Chondrocyte (in vitro differentiated cells): ENCODE measurements around the gene UBAP2L. TPM values are rescaled to one million over a fixed set of nuclear protein-coding genes. Genes with fewer than 3 reads are reported as not detected.

Experiments
- DNase-seq: peaks from one replicate; pipeline ENCODE4 v3.0.0; 2021; ENCODE audit warnings: mixed read lengths, low spot score
- H3K27ac Mint-ChIP-seq: one replicate; pipeline ENCODE4 v1.8.0; 2021; ENCODE audit warnings: mild to moderate bottlenecking, moderate library complexity, mixed read lengths; ENCODE audit not compliant: unreplicated experiment
- H3K27me3 Mint-ChIP-seq: 2 replicates; pipeline ENCODE4 v1.8.0; 2021; ENCODE audit warnings: low read depth, mixed read lengths
- H3K36me3 Mint-ChIP-seq: 2 replicates; pipeline ENCODE4 v1.8.0; 2021; ENCODE audit warnings: low read depth, mixed read lengths
- H3K4me1 Mint-ChIP-seq: 2 replicates; pipeline ENCODE4 v1.8.0; 2021; ENCODE audit warnings: low read depth, mild to moderate bottlenecking, mixed read lengths
- H3K4me3 Mint-ChIP-seq: one replicate; pipeline ENCODE4 v1.8.0; 2021; ENCODE audit warnings: mild to moderate bottlenecking, moderate library complexity, mixed read lengths; ENCODE audit not compliant: unreplicated experiment
- H3K9me3 Mint-ChIP-seq: 2 replicates; pipeline ENCODE4 v1.8.0; 2021; ENCODE audit warnings: low read depth, mixed read lengths
- total RNA-seq: library from RNA; stranded (reverse); gene quantifications from 3 replicates; pipeline ENCODE4 v1.2.1, GENCODE V29; 2021
- TF ChIP-seq, protein P1 (sequence below): fragments of 200-600 bp; sonication (generic); IDR thresholded peaks from 2 replicates; pipeline ENCODE4 v1.5.0; 2021; ENCODE audit warnings: antibody characterized with exemption, mild to moderate bottlenecking, moderate library complexity

The UBAP2L gene
- total RNA-seq, 1 donor from 2014 or later = 186 TPM

DNA sequence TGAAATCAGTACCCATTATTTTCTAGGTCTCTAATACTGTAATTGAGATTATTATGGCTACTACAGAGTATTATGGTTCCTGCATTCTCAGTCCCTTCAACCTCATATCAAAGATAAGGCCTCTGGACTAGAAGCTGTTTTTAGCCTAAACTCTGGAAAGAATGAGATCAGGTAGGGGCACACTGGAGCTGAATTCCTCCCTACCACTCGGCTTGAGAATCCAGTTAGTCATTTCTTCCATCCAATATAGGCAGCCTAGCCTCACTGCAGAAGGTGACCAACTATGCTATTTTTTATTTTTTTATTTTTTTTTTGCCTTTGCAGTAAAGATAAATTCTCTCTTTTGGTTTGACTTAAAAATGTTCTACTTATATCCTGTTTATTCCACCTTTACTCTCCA, 43.7 kb downstream of the UBAP2L start:
- Mint-ChIP-seq H3K4me1 (no peaks in the 10 kb centered on the region), H3K27ac (peak overlapping the region; percentile 53), H3K36me3 (peaks cover 46% of the 10 kb centered on the region), H3K27me3 (no peaks in the 10 kb centered on the region), H3K9me3 (no peaks in the 10 kb centered on the region), H3K4me3 (no peak overlapping the region)
- no peak for DNase-seq
- TF ChIP-seq, protein P1, sequence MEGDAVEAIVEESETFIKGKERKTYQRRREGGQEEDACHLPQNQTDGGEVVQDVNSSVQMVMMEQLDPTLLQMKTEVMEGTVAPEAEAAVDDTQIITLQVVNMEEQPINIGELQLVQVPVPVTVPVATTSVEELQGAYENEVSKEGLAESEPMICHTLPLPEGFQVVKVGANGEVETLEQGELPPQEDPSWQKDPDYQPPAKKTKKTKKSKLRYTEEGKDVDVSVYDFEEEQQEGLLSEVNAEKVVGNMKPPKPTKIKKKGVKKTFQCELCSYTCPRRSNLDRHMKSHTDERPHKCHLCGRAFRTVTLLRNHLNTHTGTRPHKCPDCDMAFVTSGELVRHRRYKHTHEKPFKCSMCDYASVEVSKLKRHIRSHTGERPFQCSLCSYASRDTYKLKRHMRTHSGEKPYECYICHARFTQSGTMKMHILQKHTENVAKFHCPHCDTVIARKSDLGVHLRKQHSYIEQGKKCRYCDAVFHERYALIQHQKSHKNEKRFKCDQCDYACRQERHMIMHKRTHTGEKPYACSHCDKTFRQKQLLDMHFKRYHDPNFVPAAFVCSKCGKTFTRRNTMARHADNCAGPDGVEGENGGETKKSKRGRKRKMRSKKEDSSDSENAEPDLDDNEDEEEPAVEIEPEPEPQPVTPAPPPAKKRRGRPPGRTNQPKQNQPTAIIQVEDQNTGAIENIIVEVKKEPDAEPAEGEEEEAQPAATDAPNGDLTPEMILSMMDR = no peak

DNA sequence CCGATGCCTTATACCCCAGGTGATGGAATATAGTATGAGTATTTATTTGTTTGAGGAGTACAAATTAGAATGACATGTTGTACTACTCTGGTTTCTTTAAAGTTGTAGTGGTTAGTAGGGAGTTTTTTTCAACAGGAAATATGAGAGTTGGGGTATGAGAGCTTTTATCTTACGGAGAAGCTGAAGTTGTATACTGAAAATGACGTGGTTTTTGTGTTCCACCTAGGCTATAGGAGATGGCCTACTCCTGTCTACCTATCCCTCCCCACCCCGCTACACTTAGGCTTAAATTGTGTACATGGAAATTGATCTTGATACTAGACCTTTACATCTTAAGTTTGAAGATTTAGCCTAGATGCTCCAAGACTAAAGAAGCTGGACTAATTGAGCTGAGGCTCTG, 44.8 kb downstream of the UBAP2L start:
- H3K9me3 Mint-ChIP-seq = no peaks in the 10 kb centered on the region
- no peaks in the 10 kb centered on the region for H3K4me1 Mint-ChIP-seq
- TF ChIP-seq, protein P1 = no peak
- peaks cover 43% of the 10 kb centered on the region for H3K36me3 Mint-ChIP-seq
- peak overlapping the region; percentile 32 for H3K27ac Mint-ChIP-seq
- H3K4me3 Mint-ChIP-seq = no peak overlapping the region
- no peaks in the 10 kb centered on the region for H3K27me3 Mint-ChIP-seq
- no peak for DNase-seq

DNA sequence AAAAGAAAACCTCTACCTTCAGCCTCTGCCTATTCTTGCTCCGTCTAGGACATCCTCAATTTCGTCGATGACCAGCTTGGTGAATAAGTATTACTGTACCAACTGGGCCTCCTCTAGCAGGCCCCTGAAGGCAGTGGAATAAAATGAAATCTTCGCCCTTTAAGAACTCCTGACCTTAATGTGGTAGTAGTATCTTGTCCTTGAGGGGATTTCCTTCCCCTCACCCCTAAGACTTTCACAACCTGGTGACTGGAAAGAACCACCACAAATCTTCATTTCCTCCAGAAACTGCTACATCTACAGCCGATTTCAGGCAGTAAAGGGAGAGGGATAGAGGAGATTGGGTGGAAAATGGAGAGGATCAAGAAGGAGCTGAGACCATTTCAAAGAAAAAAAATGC, 50.1 kb downstream of the UBAP2L start:
- no peak for DNase-seq
- Mint-ChIP-seq H3K9me3 (no peaks in the 10 kb centered on the region), H3K27me3 (no peaks in the 10 kb centered on the region), H3K4me3 (no peak overlapping the region), H3K27ac (peak overlapping the region; percentile 62), H3K4me1 (peaks cover 35% of the 10 kb centered on the region), H3K36me3 (peaks cover 26% of the 10 kb centered on the region)
- TF ChIP-seq, protein P1 = no peak

DNA sequence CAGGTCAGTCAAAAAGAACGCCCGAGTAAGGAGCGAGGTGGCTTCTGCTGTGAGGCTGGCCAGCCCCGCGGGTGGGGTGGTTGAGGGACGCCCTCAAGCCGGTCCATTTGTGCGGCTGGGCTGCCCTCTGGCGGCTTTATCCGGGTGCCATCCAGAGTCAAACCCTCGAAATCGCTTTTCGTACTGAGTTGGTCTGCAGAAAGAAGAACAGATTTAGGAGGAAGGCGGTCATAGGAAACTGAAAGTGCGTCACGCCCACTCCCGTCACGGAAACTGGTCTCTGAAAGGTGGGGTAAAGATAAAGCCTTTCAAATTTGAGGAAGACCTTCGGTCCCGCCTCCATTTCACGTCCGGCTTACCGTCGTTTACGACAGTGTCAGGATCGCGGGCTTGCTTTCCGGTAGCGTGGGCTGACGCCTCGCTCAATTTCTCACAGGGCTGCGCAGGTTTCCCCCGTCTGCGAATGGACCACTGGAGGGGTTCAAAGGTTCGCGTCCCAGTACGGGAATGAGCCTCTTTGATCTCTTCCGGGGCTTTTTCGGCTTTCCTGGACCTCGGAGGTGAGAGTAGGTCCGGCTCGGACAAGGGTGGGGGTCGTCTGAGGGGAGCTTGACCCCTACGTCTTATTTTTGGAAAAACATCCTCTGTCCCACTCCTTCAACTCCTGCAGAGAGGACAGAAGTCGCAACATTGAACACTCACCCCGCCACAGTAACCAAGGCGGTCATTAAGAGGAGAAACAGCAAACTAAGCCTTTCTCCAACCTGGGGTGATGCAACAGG, 51.7 kb downstream of the UBAP2L start, which contains the start of gene HAX1:
Gene HAX1 (plus strand): TSS at position 413 of the 782 bp plus-strand sequence. CDS start 95 bp downstream, at position 508.
- Mint-ChIP-seq H3K36me3 (peaks cover 29% of the 10 kb centered on the region), H3K4me3 (peak within 1 kb of the TSS; percentile 98), H3K27me3 (no peaks in the 10 kb centered on the region), H3K9me3 (no peaks in the 10 kb centered on the region), H3K4me1 (peaks cover 35% of the 10 kb centered on the region), H3K27ac (peak within 1 kb of the TSS; percentile 97)
- DNase-seq = peak; percentile 93
- TF ChIP-seq, protein P1 = peak; percentile 94

DNA sequence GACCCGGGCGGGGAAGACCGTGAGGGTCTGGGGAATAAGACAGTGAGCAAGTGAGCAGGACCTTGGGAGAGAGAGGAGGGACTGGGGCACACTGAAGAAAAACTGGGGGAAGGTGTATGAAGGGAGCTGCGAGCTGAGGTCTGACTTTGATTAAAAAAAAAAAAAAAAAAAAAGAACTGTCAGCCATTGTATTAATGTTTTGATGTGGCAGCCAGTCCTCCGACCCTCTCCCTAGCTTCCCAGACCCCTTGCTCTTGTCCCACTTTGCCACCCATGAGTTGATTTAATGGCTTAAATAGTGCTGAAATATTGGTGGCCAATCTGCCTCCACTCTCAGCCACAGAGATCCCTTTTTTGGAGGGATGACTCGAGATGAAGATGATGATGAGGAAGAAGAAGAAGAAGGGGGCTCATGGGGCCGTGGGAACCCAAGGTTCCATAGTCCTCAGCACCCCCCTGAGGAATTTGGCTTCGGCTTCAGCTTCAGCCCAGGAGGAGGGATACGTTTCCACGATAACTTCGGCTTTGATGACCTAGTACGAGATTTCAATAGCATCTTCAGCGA, 52.3 kb downstream of the UBAP2L start:
- Mint-ChIP-seq H3K9me3 (no peaks in the 10 kb centered on the region), H3K27me3 (no peaks in the 10 kb centered on the region), H3K4me3 (peak overlapping the region; percentile 98), H3K36me3 (peaks cover 29% of the 10 kb centered on the region), H3K27ac (peak overlapping the region; percentile 97), H3K4me1 (peaks cover 35% of the 10 kb centered on the region)
- DNase-seq = no peak
- TF ChIP-seq, protein P1 = no peak
